SK-N-SH (cell line): Measurements from ENCODE around the gene PRKCA. TPM values are rescaled to one million over a fixed set of nuclear protein-coding genes. Genes with fewer than 3 reads are reported as not detected.

Experiments used
- CTCF ChIA-PET: fragments of 300-600, 350-600 bp; formaldehyde crosslinking; extraction: SDS; loops from one replicate; lab custom pipeline; 2021; lab: Yijun Ruan, JAX
- POLR2A ChIA-PET: fragments of 350-600 bp; sonication (Branson Sonifier 250); formaldehyde crosslinking; extraction: SDS; loops from one replicate; lab custom pipeline; 2020; ENCODE audit warnings: antibody characterized with exemption, inconsistent platforms; lab: Yijun Ruan, JAX
- DNase-seq: peaks from one replicate; pipeline ENCODE4 v3.0.0; 2012
- H2AFZ ChIP-seq: fragments of 200-600 bp; sonication (generic); 2 replicates; pipeline ENCODE4 v1.8.1; 2016; ENCODE audit warnings: antibody characterized with exemption, mild to moderate bottlenecking, low read depth
- H3F3A ChIP-seq: fragments of 200-600 bp; sonication (generic); replicated peaks from 2 replicates; pipeline ENCODE3; 2016; ENCODE audit warnings: antibody characterized with exemption, mild to moderate bottlenecking; ENCODE audit not compliant: insufficient read depth
- H3K27ac ChIP-seq, 2 experiments: fragments of 200-500 bp in 1 of 2; fragments of 200-600 bp in 1 of 2; sonication (Bioruptor generic) in 1 of 2; sonication (generic), shearing (Covaris generic) in 1 of 2; 2 replicates each; pipeline versions ENCODE4 v1.5.1 to v1.6.1; 2014 to 2016; ENCODE audit warnings: low read depth in 2 of 2, inconsistent platforms in 1 of 2, low read length in 1 of 2, mild to moderate bottlenecking in 1 of 2, mixed read lengths in 1 of 2
- H3K27me3 ChIP-seq: fragments of 200-600 bp; sonication (generic), shearing (Covaris generic); 2 replicates; pipeline ENCODE4 v1.6.1; 2016; ENCODE audit warnings: mixed run types; ENCODE audit not compliant: insufficient read depth
- H3K36me3 ChIP-seq, 2 experiments: fragments of 200-500 bp in 1 of 2; fragments of 200-600 bp in 1 of 2; sonication (Bioruptor generic) in 1 of 2; sonication (generic) in 1 of 2; replicated peaks in 1 of 2; 2 replicates each; pipeline versions ENCODE3 to v1.5.1; 2014 to 2016; ENCODE audit warnings: low read length in 1 of 2, mild to moderate bottlenecking in 1 of 2; ENCODE audit not compliant: insufficient read depth in 2 of 2, control insufficient read depth in 1 of 2
- H3K4me1 ChIP-seq, 2 experiments: fragments of 200-500 bp in 1 of 2; fragments of 200-600 bp in 1 of 2; sonication (Bioruptor generic) in 1 of 2; sonication (generic), shearing (Covaris generic) in 1 of 2; 2 replicates each; pipeline versions ENCODE4 v1.5.1 to v1.6.1; 2014 to 2016; ENCODE audit warnings: low read depth in 1 of 2, low read length in 1 of 2, mixed run types in 1 of 2; ENCODE audit not compliant: insufficient read depth in 2 of 2, control insufficient read depth in 1 of 2
- H3K4me2 ChIP-seq: fragments of 200-600 bp; sonication (generic), shearing (Covaris generic); 2 replicates; pipeline ENCODE4 v1.6.1; 2017; ENCODE audit warnings: mixed run types
- H3K4me3 ChIP-seq, 2 experiments: fragments of 200-500 bp in 1 of 2; fragments of 200-600 bp in 1 of 2; sonication (Bioruptor generic) in 1 of 2; sonication (generic), shearing (Covaris generic) in 1 of 2; 2 replicates each; pipeline versions ENCODE4 v1.5.1 to v1.8.1; 2014 to 2016; ENCODE audit warnings: low read depth in 2 of 2, inconsistent platforms in 1 of 2, low read length in 1 of 2, mild to moderate bottlenecking in 1 of 2, mixed read lengths in 1 of 2, moderate library complexity in 1 of 2
- H3K79me2 ChIP-seq: fragments of 200-600 bp; sonication (generic); 2 replicates; pipeline ENCODE4 v1.8.1; 2017; ENCODE audit warnings: mild to moderate bottlenecking; ENCODE audit not compliant: insufficient read depth
- H3K9ac ChIP-seq: fragments of 200-600 bp; sonication (generic); 2 replicates; pipeline ENCODE4 v1.6.1; 2017; ENCODE audit warnings: mixed run types
- H3K9me2 ChIP-seq: fragments of 200-600 bp; sonication (generic); 2 replicates; pipeline ENCODE4 v1.6.1; 2017; ENCODE audit warnings: mixed run types
- H3K9me3 ChIP-seq: fragments of 200-600 bp; sonication (generic); 2 replicates; pipeline ENCODE4 v1.6.1; 2017; ENCODE audit warnings: mixed run types, mild to moderate bottlenecking, moderate library complexity
- H4K20me1 ChIP-seq: fragments of 200-600 bp; sonication (generic); 2 replicates; pipeline ENCODE4 v1.6.1; 2017; ENCODE audit warnings: mild to moderate bottlenecking, mixed run types; ENCODE audit not compliant: insufficient read depth
- CHD2 ChIP-seq: fragments of 150-350 bp; IDR thresholded peaks from 2 replicates; pipeline ENCODE4 v1.6.1; 2018; ENCODE audit warnings: low read length; ENCODE audit not compliant: partially characterized antibody
- CTCF ChIP-seq: fragments of 200-600 bp; sonication (generic); IDR thresholded peaks from 2 replicates; pipeline ENCODE4 v1.6.1; 2017; ENCODE audit warnings: antibody characterized with exemption, mild to moderate bottlenecking, moderate library complexity
- ELF1 ChIP-seq: IDR thresholded peaks from 2 replicates; pipeline ENCODE4 v1.4.0; 2012
- FOXJ3 ChIP-seq: sonication (generic); formaldehyde crosslinking; IDR thresholded peaks from 2 replicates; pipeline ENCODE4 v1.5.1; 2020; ENCODE audit warnings: mild to moderate bottlenecking, missing genetic modification reagents
- GABPA ChIP-seq: IDR thresholded peaks from 2 replicates; pipeline ENCODE4 v1.4.0; 2012; ENCODE audit warnings: low read depth, mild to moderate bottlenecking
- JUND ChIP-seq: IDR thresholded peaks from 2 replicates; pipeline ENCODE4 v1.4.0; 2012
- MXI1 ChIP-seq: IDR thresholded peaks from 2 replicates; pipeline ENCODE4 v1.6.1; 2012; ENCODE audit warnings: mild to moderate bottlenecking, low read depth, low read length, improper control_type of control experiment
- NFIC ChIP-seq: IDR thresholded peaks from 2 replicates; pipeline ENCODE4 v1.4.0; 2012; ENCODE audit warnings: borderline replicate concordance
- NRF1 ChIP-seq: IDR thresholded peaks from 2 replicates; pipeline ENCODE4 v1.6.1; 2012; ENCODE audit warnings: low read depth, mild to moderate bottlenecking, low read length
- POLR2AphosphoS5 ChIP-seq: IDR thresholded peaks from 2 replicates; pipeline ENCODE4 v1.6.1; 2012; ENCODE audit warnings: low read depth, low read length
- RCOR1 ChIP-seq: fragments of 150-350 bp; IDR thresholded peaks from 2 replicates; pipeline ENCODE4 v1.6.1; 2017; ENCODE audit warnings: antibody characterized with exemption, low read length
- RFX5 ChIP-seq: IDR thresholded peaks from 2 replicates; pipeline ENCODE4 v1.6.1; 2012; ENCODE audit warnings: mild to moderate bottlenecking, improper control_type of control experiment, low read length
- TCF12 ChIP-seq: IDR thresholded peaks from 2 replicates; pipeline ENCODE4 v1.4.0; 2012
- TEAD4 ChIP-seq: IDR thresholded peaks from 2 replicates; pipeline ENCODE4 v1.4.0; 2012; ENCODE audit warnings: mild to moderate bottlenecking, borderline replicate concordance; ENCODE audit not compliant: insufficient read depth
- USF2 ChIP-seq: fragments of 150-350 bp; IDR thresholded peaks from 2 replicates; pipeline ENCODE4 v1.6.1; 2017; ENCODE audit warnings: antibody characterized with exemption, low read length, low read depth, borderline replicate concordance
- YY1 ChIP-seq: IDR thresholded peaks from 2 replicates; pipeline ENCODE4 v1.4.0; 2012; ENCODE audit warnings: low read depth, mild to moderate bottlenecking
- WGBS: methylation state at CpG from one replicate; pipeline ENCODE4 v1.1.6; 2017; ENCODE audit warnings: low lambda C conversion rate; 5-methylcytosine and 5-hydroxymethylcytosine counted together
- polyA plus RNA-seq, 3 experiments: library from polyadenylated mRNA; depleted of rRNA; stranded (reverse); fragments of >200 nt; gene quantifications; 2 replicates each; pipeline ENCODE4 v1.2.3, GENCODE V29; 2012
- TF ChIP-seq, protein P1 (sequence below): IDR thresholded peaks from 2 replicates; pipeline ENCODE4; 2012
- TF ChIP-seq, protein P2 (sequence below): fragments of 150-350 bp; IDR thresholded peaks from 2 replicates; pipeline ENCODE4 v1.6.1; 2016; ENCODE audit warnings: mild to moderate bottlenecking, low read depth, low read length

PRKCA gene
- polyA plus RNA-seq, 1 of the 3 experiments (the other 2 are of a cell fraction): 108 TPM

GRCh38 chr17:66515974-66516373 lies 213.6 kb downstream of the PRKCA start:
- CTCF ChIA-PET: interaction anchor here (0.7 to 1.5 kb wide), 4 partner anchors 13 to 158 kb away, joined by 3 to 4 read pairs (median 3); no protein-coding TSS in a partner anchor

More at GRCh38 chr17:66515974-66516373, 213.6 kb downstream of the PRKCA start:
- peaks cover 3 to 26% of the 10 kb centered on the region in 2 experiments for H3K36me3 ChIP-seq
- no peak overlapping the region for H3K27ac ChIP-seq
- H3K79me2 ChIP-seq: peaks cover 100% of the 10 kb centered on the region
- H4K20me1 ChIP-seq: peaks cover 21% of the 10 kb centered on the region
- H3K9me2 ChIP-seq: no peaks in the 10 kb centered on the region
- H3K4me3 ChIP-seq: no peak overlapping the region
- DNase-seq: no peak
- TF ChIP-seq ELF1: no peak
- TF ChIP-seq FOXJ3 (CRISPR knock-in tag): no peak
- no peak for TF ChIP-seq CHD2
- no peak for TF ChIP-seq JUND
- TF ChIP-seq, protein P1, sequence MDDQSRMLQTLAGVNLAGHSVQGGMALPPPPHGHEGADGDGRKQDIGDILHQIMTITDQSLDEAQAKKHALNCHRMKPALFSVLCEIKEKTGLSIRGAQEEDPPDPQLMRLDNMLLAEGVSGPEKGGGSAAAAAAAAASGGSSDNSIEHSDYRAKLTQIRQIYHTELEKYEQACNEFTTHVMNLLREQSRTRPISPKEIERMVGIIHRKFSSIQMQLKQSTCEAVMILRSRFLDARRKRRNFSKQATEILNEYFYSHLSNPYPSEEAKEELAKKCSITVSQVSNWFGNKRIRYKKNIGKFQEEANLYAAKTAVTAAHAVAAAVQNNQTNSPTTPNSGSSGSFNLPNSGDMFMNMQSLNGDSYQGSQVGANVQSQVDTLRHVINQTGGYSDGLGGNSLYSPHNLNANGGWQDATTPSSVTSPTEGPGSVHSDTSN: no peak
- TF ChIP-seq RCOR1: no peak
- TF ChIP-seq CTCF: no peak
- no peak for TF ChIP-seq POLR2AphosphoS5
- TF ChIP-seq GABPA: no peak
- TF ChIP-seq YY1: no peak
- TF ChIP-seq, protein P2, sequence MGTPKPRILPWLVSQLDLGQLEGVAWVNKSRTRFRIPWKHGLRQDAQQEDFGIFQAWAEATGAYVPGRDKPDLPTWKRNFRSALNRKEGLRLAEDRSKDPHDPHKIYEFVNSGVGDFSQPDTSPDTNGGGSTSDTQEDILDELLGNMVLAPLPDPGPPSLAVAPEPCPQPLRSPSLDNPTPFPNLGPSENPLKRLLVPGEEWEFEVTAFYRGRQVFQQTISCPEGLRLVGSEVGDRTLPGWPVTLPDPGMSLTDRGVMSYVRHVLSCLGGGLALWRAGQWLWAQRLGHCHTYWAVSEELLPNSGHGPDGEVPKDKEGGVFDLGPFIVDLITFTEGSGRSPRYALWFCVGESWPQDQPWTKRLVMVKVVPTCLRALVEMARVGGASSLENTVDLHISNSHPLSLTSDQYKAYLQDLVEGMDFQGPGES: no peak
- no peak for TF ChIP-seq MXI1
- no peak for TF ChIP-seq RFX5
- TF ChIP-seq TEAD4: no peak
- no peak for TF ChIP-seq NRF1
- TF ChIP-seq TCF12: no peak
- no peak for TF ChIP-seq USF2
- no peak for TF ChIP-seq NFIC
- POLR2A ChIA-PET: no interaction called here
- peaks cover 12% of the 10 kb centered on the region for H3F3A ChIP-seq
- peaks cover 0 to 8% of the 10 kb centered on the region in 2 experiments; a peak in 2 of 4 replicates for H3K4me1 ChIP-seq
- no peaks in the 10 kb centered on the region for H3K9me3 ChIP-seq
- H3K27me3 ChIP-seq: no peaks in the 10 kb centered on the region
- no peak overlapping the region for H3K9ac ChIP-seq
- no peak overlapping the region for H2AFZ ChIP-seq
- WGBS: 94% methylated on average over 4 of the region's 4 CpGs
- no peak overlapping the region for H3K4me2 ChIP-seq
